NB4 (cell line): Measurements from ENCODE around the gene MOGAT3.

ENCODE experiments used
- DNase-seq: peaks from one replicate; pipeline ENCODE4 v3.0.0; 2010; ENCODE audit warnings: low read depth
- H3K4me3 ChIP-seq: one replicate; pipeline ENCODE4 v1.5.1; 2011; ENCODE audit warnings: mild to moderate bottlenecking, low read depth, low read length, moderate library complexity
- CTCF ChIP-seq: IDR thresholded peaks from one replicate; pipeline ENCODE4 v1.5.1; 2012; ENCODE audit warnings: low read depth, low read length
- MAX ChIP-seq: IDR thresholded peaks from 2 replicates; pipeline ENCODE4 v1.6.1; 2011; ENCODE audit warnings: low read depth, low read length
- MYC ChIP-seq: IDR thresholded peaks from 2 replicates; pipeline ENCODE4 v1.6.1; 2011; ENCODE audit warnings: low read depth, low read length
- POLR2A ChIP-seq: IDR thresholded peaks from 2 replicates; pipeline ENCODE4 v1.6.1; 2011; ENCODE audit warnings: mild to moderate bottlenecking; ENCODE audit not compliant: insufficient read length; ENCODE audit errors: extremely low read depth

Gene MOGAT3

GRCh38 chr7:101151908-101152651 lies 48.8 kb downstream of the MOGAT3 start:
- H3K4me3 ChIP-seq, result no peak overlapping the region
- no peak for DNase-seq
- TF ChIP-seq MYC, result no peak
- no peak for TF ChIP-seq CTCF
- no peak for TF ChIP-seq POLR2A
- TF ChIP-seq MAX, result no peak
